ENCODE measurements around the gene C2orf92.

DNA sequence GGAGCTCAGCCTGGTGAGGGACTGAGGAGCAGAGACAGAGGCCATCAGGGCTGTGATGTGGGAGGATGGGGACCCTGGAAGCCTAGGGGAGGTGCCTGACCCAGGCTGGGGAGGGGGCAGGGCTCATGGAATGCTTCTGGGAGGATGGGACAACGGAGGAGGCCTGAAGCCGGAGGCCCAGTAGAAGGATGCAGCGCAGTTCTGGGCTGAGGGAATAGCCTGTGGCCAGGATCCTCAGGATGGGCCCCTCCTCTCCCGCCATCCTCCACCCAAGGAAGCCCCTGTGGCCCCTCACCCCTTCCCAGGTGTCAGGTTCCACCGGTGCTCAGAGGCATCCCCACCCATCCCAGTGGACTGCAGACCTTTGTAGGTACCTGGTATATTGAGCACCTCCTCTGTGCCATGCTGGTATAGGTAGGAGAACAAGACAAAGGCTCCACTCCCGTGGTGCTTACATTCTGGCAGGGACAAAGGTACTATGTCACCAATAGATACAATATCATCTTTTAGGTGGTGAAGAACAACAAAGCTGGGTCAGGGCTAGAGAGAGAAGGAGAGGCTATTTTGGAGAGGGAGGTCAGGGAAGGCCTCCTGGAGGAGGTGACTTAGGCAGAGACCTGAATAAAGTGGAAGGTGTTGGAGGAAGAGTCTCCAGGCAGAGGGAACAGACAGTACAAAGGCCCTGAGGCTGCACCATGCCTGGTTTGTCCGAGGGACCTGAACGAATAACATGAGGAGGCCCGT, 46.6 kb downstream of the C2orf92 start:
- TF ChIP-seq, protein P1, sequence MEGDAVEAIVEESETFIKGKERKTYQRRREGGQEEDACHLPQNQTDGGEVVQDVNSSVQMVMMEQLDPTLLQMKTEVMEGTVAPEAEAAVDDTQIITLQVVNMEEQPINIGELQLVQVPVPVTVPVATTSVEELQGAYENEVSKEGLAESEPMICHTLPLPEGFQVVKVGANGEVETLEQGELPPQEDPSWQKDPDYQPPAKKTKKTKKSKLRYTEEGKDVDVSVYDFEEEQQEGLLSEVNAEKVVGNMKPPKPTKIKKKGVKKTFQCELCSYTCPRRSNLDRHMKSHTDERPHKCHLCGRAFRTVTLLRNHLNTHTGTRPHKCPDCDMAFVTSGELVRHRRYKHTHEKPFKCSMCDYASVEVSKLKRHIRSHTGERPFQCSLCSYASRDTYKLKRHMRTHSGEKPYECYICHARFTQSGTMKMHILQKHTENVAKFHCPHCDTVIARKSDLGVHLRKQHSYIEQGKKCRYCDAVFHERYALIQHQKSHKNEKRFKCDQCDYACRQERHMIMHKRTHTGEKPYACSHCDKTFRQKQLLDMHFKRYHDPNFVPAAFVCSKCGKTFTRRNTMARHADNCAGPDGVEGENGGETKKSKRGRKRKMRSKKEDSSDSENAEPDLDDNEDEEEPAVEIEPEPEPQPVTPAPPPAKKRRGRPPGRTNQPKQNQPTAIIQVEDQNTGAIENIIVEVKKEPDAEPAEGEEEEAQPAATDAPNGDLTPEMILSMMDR (IDR thresholded peaks at IDR 0.05; ENCODE audit: low read length): no peak
- no peak for TF ChIP-seq EZH2phosphoT487 (IDR thresholded peaks at IDR 0.05; ENCODE audit: low read length)
- TF ChIP-seq EZH2 (optimal IDR thresholded peaks at IDR 0.05; ENCODE audit: low read depth, low read length): no peak
